ENCODE results near the gene NAT16.

- TF ChIP-seq EZH2phosphoT487 (IDR thresholded peaks at IDR 0.05; ENCODE audit: low read depth) = no peak
- no peak for TF ChIP-seq CTCF (IDR thresholded peaks at IDR 0.05; ENCODE audit: low read depth, low read length)
These were observed 15.8 kb downstream of the NAT16 start for GRCh38 chr7:101164071-101164840.

Data from OCI-LY3 (cell line).